HPDE6-E6E7 (cell line): ENCODE data around the gene CD200R1L.

ENCODE experiments used
- DNase-seq: peaks from one replicate; pipeline ENCODE4 v3.0.0; 2011; ENCODE audit warnings: missing footprints; ENCODE audit errors: extremely low spot score

CD200R1L gene

DNA sequence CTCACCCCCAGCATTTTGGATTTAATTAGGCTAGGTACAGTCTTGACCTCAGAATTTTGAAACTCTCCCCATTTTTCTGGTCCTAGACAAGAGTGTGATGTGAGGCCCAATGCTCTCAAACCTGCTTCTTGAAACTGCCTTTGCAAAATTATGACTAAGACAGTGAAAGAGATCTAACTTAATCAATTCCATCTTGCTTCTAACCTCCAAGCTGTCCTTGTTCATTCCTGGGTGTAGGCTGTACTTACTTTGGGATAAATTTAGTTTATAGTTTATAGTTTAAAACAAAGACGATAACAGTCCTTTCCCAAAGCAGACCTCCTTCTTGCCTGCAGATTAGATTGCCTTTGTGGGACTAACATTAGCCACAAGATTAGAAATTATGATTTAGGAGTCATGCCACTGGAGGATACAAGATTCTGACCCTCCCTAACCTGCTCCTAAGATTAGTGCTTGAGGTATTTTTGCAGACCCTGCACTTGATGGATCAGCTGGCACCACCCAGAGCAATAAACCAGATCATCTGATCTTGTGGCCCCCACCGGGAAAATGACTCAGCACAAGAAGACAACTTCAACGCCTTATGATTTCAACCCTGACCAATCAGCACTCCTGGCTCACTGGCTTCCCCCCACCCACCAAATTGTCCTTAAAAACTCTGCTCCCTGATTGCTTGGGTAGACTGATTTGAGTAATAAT is 59.6 kb downstream of the CD200R1L start:
- DNase-seq = no peak

DNA sequence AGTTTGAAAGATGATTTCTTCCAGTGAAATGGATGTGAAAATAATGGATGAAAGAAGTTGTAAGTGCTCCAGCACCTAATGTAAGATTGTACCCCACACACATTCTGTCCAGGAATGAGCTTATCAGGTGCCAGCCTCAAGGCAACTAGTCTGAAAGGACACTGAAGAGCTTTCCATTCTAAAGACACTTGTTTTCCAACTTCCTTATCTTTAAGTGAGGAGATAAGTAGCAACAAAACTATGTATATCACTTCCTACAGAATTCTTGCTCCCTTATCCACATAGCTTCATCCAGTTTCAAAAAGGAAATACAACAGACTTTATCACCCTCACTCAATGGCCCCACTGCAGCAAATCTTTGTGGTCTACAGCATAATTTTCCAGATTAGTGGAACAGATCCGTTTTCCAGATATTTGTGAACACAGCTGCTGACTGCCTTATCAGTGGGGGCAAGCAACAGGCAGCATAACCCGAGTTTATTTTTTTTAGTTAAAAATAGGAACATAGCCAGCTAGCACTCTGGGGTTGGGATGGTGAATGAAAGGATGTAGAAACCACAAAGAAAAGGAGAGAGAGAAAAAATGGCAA is 60.6 kb downstream of the CD200R1L start:
- no peak for DNase-seq

DNA sequence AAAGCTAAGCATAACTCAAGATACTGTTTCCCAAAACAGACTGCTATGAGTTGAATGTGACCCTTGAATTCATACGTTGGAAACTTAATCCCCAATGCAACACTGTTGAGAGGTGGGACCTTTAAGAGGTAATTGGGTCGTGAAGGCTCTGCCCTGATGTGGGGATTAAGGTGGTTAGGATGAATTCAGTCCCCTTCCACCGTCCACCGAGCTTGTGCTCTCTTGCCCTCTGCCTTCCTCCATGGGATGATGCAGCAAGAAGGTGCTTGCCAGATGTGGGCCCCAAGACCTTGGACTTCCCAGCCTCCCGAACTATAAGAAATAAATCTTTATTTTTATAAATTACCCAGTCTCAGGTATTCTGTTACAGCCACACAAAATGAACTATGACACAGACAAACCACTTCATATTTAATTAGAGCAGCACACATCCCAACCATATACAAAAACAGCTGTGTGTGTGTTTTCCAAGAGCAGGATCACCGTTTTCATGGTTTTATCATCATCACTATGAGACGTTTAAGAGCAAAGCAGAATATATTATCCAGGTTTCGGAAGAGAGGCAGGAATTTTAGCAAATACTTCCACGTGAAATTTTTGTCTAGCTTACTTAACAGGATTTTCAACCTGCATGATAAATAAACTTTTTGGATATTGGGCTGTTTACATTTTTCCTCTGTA is 61.2 kb downstream of the CD200R1L start:
- no peak for DNase-seq

DNA sequence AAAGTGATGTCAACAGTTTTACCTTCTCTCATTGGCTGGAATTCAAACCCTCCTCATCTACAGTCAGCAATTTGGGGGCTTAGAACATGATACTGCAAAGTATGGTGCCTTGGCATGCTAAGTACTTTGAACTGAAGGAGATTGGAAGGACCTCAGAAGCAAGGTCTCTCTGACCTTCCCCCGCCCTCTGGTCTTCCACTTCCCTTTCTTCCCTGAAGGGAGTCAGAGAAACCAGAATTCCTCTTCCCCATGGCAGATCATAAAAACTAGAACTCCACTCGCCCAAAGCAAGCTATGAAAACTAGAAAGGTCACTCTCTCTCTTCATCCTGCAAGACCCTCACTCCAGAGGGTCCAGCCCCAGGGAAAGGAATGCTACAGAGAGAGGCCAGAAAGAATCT is 64.2 kb downstream of the CD200R1L start:
- no peak for DNase-seq

DNA sequence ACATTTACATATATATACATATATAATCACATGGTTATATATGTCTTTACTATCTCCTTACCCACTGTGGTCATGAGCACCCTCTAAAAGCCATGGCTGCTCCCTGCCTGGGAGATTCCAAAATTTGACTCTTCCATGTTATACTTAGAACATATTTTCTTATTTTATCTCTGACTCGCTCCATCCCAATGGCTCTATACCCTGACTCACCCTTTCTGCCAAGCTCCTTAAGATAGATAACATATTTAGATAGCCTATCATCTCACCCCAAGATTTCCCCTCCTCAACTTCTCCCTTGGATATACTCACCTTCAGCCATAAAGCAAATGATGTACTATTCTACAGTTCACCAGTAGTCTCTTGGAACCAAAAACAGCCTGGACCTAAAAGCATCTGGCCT is 65.1 kb downstream of the CD200R1L start:
- DNase-seq = no peak

DNA sequence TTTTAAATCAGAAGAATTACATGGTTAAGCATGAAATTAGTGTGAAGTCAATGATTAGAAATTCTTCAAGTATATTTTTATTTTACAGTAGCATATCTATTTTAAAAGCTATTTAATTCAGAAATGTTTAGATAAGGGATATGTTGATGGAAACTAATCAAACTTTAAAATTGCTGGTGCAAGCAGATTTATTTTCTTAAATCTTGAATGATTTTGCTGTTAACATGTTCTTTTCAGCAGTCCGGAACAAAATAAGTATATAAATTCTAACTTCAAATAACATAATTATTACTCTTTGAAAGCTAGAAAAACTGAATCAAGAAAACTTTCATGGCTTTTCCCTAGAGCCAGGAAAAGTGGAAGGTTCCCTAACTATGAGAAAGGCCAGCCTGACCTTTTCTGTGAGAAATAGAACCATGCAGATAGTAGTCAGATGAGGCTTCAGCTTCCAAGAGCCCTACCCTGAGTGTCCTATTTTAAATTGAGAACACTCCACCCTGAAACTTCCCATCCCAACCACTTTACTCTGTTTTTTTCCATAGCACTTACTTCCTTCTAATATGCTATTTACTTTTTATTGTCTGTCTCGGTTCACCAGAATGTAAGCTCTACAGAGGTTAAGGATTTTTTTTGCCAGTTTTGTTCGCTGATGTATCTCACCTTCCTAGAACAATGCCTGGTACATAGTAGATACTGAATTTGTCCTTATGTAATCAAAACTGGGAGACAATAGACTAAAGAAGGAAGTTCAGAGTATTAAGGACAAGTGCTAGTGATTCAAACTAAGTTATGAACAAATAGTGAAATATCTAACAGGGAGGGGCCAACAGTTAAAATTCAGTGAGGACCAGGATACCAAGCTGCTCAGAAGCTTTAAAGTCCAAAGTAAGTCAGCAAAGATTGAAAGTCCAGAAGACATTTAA is 66.8 kb downstream of the CD200R1L start:
- DNase-seq = no peak

DNA sequence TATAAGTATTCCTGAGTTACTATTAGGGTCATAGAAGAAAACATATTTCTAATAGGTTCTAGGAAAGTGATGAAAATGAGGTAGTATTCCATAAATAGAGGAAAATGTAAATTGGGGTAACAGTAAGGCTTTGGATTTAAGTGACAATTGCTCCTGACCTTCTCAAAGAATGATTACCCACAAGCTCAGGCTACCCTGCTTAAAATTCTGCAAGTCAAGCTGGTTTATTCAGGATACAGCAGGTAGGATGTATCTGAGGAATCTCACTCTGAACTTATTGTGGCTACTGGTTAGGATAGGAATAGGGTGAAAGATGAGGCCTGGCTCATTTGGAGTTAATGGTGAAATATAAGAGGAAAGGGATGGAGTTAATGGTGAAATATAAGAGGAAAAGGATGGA is 67.7 kb downstream of the CD200R1L start:
- DNase-seq = no peak

DNA sequence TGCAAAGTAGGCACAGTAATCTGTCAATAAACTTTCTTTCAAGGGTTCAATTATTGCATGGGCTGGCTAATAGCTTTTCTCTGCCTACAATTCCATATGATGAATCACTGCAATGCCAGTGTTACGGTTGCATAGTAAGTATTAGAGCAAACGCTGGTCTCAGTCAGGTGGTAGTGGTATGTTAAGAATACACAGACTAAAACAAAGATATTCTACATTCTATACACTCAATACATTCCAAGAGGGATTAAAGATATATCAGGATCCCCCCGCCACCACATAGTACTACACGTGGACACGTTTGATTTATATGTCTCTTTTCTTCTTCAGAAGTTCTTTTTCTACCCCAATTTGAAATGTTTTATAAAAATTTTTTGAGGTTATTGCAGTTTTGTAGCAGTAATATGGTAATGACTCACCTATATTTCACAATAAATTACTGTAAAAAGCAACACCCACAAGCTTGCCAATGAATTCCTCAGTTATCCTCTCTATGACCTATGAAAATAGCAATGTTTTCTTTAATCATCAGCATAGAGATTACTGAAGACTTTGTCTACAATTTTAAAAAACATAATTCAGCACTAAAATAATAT is 68.2 kb downstream of the CD200R1L start:
- DNase-seq = peak; percentile 29

DNA sequence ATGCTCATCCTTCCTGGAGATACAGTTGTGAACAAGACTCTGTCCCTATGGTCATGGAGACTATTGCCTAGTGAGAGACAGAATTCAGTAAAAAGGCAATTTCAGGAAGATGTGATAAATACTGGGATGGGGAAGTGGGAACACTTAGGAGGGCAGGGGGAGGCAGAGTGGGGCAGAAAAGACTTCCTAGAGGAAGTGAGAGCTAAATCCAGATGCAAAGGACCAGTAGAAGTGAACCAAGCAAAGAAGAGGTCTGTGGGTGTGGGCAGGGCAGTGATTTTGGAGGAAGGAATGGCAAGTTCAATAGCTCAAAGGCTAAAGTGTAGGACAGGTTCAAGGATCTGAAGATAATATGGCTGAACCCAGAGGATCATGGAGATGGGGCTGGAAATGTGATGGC is 68.9 kb downstream of the CD200R1L start:
- DNase-seq = no peak

DNA sequence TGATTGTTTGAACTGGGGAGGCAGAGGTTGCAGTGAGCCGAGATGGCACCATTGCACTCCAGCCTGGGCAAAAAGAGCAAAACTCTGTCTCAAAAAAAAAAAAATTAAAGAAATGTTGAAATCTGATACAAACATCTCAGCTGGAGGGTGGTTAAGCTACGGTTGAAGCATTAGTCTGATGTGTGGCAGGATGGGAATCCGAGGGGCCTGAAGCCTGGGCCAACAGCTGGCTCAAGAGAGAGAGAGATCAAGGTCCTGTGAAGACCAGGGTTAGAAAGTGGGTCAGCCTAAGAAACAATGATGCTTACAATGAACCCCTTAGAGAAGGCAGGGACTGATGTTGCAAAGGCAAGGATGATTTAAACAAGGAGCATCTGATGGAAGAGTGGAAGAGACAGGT is 69.8 kb downstream of the CD200R1L start:
- no peak for DNase-seq

DNA sequence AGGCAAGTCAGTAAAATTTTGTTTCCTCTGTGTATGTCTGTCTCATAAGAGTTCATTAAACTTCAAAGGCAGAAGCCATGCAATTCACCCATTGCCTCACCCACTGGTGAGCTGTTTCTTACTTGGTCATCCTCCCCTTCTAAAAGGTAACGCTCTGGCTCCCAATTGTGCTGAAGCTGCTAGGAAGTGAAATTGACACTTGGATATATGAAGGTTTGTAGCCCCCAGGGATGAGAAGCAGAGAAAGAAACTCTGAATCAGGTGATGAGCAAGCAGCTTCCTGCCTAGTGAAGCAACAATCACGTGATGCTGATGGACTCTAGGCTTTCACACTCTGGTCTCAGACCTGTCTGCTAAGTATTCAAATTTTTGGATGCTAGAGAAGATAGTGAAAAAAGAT is 70.7 kb downstream of the CD200R1L start:
- peak; percentile 43 for DNase-seq

DNA sequence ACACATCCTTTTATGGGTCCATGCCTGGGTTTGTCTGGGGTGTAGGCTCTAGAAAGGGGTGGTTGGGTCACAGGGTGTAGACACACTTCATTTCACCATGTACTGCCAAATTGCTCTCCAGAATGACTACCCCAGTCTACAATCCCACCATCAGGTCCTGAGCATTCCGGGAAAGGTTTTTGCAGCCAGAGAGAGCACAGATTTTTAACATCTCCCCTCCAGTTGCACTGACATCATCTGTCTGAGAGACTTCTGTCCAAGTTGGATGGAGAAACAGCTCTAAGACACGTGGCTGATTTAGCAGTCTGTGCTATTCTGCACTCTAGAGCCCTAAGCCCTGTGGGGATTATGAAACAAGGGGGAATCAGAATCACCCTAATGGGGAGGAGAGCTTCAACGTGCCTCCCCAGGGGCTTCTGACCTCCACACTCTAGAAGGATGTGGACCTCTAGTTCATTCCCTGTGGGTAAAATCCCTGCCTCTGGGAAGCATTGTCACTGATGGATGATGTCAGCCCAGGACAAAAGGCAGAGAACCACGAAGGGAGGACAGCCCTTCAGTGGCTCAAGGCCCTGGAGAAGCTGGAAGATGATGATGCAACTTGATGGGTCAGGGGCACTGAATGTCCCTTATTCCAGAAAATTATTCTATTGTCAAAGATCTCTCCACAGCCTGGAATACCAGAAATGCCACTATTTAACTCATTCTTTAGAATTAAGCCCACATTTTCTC is 71.5 kb downstream of the CD200R1L start:
- no peak for DNase-seq

DNA sequence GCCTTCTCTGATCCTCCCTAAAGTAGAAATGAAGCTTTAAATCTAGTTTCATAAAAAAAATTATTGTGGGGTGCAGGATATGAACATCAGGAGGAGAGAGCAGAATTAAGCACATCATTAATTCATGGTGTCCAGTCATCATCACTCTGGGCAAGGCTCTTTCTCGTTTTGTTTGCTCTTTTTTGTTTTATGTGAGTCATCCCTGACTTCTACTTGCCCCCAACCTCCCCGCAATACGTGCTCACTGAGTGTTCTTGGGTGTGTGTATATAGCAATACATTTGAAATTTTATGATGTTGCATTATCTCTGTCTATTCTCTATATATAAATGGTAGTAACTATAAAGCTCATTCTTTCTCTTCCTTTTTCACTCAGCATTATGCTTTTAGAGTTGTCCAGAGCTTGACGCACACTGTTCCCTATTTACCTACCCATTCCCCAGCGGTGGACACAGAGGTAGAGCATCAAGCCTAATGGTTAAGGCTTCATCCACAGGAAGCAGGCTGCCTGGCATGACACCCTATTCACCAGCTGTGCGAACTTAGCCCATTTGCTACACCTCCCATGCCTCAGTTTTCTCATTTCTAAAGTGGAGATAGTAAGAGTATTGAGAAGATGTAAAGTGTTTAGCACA is 72.3 kb downstream of the CD200R1L start:
- peak; percentile 58 for DNase-seq

DNA sequence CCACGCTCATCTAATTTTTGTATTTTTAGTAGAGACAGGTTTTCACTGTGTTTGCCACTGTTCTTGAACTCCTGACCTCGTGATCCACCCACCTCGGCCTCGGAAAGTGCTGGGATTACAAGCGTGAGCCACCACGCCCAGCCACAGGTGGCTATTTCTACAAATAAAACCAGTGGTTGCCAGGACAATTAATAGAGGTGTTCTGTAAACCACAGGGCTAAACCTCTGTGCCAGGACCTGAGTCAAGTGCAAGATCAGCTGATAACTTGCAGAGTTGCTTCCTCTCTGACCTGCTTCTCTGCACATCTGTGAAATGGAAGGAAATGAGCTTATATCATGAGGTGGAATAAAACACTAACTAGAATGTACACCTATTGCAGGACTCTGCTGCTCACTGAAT is 72.8 kb downstream of the CD200R1L start:
- DNase-seq = peak; percentile 39

DNA sequence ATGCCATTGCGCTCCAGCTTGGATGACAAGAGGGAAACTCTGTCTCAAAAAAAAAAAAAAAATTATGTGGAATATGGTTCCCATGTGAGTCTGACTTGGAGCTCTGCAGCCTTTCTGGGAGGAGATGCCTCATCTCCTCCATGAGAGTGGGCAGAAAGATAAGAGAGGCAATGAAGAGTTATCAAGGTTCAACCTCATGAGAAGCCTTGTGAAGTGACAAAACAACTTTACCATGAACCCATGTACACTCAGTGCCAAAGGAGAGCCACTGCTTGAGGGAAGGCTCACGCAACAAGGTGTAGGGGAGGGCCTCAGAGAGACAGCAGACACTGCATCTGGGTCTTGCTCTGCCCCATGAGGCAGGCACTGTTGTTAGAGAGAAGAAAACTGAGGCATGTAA is 75.7 kb downstream of the CD200R1L start:
- DNase-seq = no peak

DNA sequence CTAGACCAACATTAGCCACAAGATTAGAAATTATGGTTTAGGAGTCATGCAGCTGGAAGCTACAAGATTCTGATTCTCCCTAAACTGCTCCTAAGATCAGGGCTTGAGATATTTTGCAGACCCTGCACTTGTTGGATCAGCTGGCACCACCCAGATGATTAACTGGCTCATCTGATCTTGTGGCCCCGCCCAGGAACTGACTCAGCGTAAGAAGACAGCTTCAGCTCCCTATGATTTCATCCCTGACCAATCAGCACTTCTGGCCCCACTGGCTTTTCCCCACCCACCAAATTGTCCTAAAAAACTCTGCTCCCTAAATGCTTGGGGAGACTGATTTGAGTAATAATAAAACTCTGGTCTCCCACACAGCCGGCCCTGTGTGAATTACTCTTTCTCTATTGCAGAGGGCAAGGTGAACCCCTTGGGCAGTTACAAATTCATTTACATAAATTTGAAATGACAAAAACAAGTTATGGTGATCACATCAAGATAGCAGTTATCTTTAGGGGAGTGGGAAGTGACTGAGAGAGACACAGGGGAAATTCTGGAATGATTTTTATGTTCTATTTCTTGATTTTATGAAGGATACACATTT is 76.5 kb downstream of the CD200R1L start:
- no peak for DNase-seq

DNA sequence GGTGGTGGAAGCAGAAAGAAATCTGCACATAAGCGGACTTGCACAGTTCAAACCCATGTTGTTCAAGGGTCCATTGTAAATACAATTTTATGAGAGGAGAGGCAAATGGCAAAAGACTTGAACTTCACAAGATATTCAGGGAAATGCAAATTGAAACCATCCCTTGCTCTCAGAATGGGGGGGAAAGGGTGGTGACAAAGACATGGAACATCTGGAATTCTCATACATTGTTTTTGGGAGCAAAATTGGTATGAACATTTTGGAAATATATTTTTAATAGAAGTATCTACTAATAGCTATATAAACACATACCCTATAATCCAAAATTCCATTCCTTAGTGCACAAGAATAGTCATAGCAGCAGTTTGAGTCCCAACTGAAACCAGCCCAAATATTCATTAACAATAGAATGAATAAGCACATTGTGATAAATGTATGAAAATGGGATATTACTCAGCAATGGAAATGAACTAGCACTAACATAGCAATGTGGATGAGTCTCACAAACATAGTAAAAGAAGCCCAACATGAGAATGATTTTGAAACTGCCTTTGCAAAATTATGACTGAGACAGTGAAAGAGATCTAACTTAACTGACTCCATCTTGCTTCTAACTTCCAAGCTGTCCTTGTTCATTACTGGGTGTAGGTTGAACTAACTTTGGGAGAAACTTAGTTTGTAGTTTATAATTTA is 77.2 kb downstream of the CD200R1L start:
- DNase-seq = no peak

DNA sequence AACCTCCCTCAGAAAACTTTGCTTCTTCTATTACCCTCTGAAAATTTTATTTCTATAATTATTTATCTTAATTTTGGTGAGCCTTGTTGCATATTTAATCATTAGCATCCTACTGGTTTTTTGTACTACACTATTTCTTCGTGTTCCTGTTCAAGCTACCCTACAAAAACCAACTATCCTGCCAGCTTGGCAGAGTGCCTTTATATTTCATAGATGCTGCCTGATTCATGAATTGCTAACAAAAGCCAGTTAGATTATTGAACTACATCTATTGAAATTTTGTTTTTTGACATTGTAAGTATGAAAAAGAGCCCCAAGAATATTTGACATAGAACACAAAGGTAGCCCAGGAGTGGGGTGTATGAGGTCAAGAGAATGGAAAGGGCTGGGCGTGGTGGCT is 78.9 kb downstream of the CD200R1L start:
- DNase-seq = no peak

DNA sequence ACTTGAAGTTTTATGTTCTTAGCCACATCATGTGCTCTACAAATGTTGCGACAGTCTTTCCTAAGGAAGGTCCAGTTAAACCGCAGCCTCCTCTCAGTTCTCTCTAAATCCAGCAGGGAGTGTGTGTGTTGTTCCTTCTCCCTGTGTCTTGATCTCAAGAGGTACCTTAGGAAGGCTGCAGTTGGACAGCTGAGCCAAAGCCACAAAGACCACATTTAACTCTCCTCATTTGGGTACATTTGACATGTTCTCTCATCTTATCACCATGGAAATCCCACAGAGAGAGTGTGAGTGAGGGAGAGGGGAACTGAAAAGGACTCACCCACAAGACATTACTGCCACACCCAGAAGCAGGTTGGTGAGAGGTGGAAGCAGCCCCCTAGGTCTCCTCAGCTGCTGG is 79.5 kb downstream of the CD200R1L start:
- no peak for DNase-seq
